HepG2 (cell line): ENCODE data around the gene PSMB10. TPM values are rescaled to one million over a fixed set of nuclear protein-coding genes. Genes with fewer than 3 reads are reported as not detected.

Source experiments
- ATAC-seq: fragments of 200-7000 bp; cut with Tn5 transposase; 3 replicates; pipeline ENCODE4 v1.9.1; 2020; ENCODE audit warnings: mild to moderate bottlenecking, moderate library complexity
- BruUV-seq: library from RNA; stranded (reverse); fragments of 400-500 nt; replicated peaks from 2 replicates; lab custom pipeline; 2021; lab: Mats Ljungman, UMichigan
- CTCF ChIA-PET: fragments of 300-600 bp; formaldehyde crosslinking; extraction: SDS; loops from one replicate; lab custom pipeline; 2021; ENCODE audit warnings: low total read pairs, inconsistent platforms, low intra/inter-chr PET ratio; lab: Yijun Ruan, JAX
- POLR2A ChIA-PET: fragments of 350-600 bp; sonication (Branson Sonifier 250); formaldehyde crosslinking; loops from one replicate; lab custom pipeline; 2020; ENCODE audit warnings: antibody characterized with exemption, inconsistent platforms; lab: Yijun Ruan, JAX
- DNase-seq: peaks from one replicate; pipeline ENCODE4 v3.0.0-alpha.2; 2015; ENCODE audit warnings: low spot score
- FAIRE-seq: peaks from 3 replicates; lab custom pipeline; 2011; peaks lifted over from hg19 to GRCh38; lab: Jason Lieb, UNC
- H2AFZ ChIP-seq: one replicate; pipeline ENCODE4 v1.6.1; 2011; ENCODE audit warnings: low read length, inconsistent platforms
- H3K27ac ChIP-seq: fragments of 300-600 bp; 3 replicates; pipeline ENCODE4 v1.8.0; 2011; ENCODE audit warnings: mixed run types, mild to moderate bottlenecking, mixed read lengths, low read length, inconsistent platforms; ENCODE audit not compliant: insufficient read depth; ENCODE audit errors: extremely low read length
- H3K27me3 ChIP-seq, 2 experiments: fragments of 200-600 bp in 1 of 2; 2 replicates in 1 of 2; 3 replicates in 1 of 2; pipeline versions ENCODE4 v1.6.0 to v1.8.0; 2011; ENCODE audit warnings: low read length in 2 of 2, mild to moderate bottlenecking in 2 of 2, moderate library complexity in 2 of 2, inconsistent platforms in 1 of 2; ENCODE audit not compliant: insufficient read depth in 2 of 2, control insufficient read depth in 1 of 2
- H3K36me3 ChIP-seq, 2 experiments: fragments of 200-600 bp in 1 of 2; replicated peaks in 1 of 2; 2 replicates in 1 of 2; 3 replicates in 1 of 2; pipeline versions ENCODE4 v1.5.1 to v1.8.0; 2011; ENCODE audit warnings: low read length in 2 of 2, inconsistent platforms in 1 of 2; ENCODE audit not compliant: insufficient read depth in 2 of 2, control insufficient read depth in 1 of 2
- H3K4me1 ChIP-seq: 2 replicates; pipeline ENCODE4 v1.5.1; 2012; ENCODE audit warnings: low read length, inconsistent platforms; ENCODE audit not compliant: insufficient read depth
- H3K4me2 ChIP-seq: 2 replicates; pipeline ENCODE4 v1.6.0; 2011; ENCODE audit warnings: low read depth, low read length, inconsistent platforms
- H3K4me3 ChIP-seq, 3 experiments: fragments of 200-600 bp in 1 of 3; sonication (generic), shearing (Covaris generic) in 1 of 3; replicated peaks in 1 of 3; 2 replicates each; pipeline ENCODE4 v1.5.1; 2011 to 2016; ENCODE audit warnings: low read length in 3 of 3, inconsistent platforms in 2 of 3, low read depth in 2 of 3, mild to moderate bottlenecking in 2 of 3, control low read depth in 1 of 3, mixed read lengths in 1 of 3; ENCODE audit not compliant: insufficient read depth in 1 of 3
- H3K79me2 ChIP-seq: one replicate; pipeline ENCODE4 v1.6.1; 2011; ENCODE audit warnings: low read length, inconsistent platforms; ENCODE audit not compliant: insufficient read depth
- H3K9ac ChIP-seq: 2 replicates; pipeline ENCODE4 v1.6.0; 2011; ENCODE audit warnings: mild to moderate bottlenecking, low read depth, low read length, inconsistent platforms; ENCODE audit not compliant: insufficient read depth
- H3K9me3 ChIP-seq: 2 replicates; pipeline ENCODE4 v1.5.1; 2012; ENCODE audit warnings: mild to moderate bottlenecking, low read length
- H4K20me1 ChIP-seq: 2 replicates; pipeline ENCODE4 v1.6.0; 2011; ENCODE audit warnings: inconsistent platforms, mild to moderate bottlenecking, low read length, moderate library complexity; ENCODE audit not compliant: insufficient read depth
- KLF16 ChIP-seq, 2 experiments: sonication (generic) in 1 of 2; formaldehyde crosslinking in 1 of 2; IDR thresholded peaks; 2 replicates each; pipeline versions ENCODE4 v1.6.1 to v1.8.0; 2016 to 2023; ENCODE audit warnings: missing genetic modification reagents in 2 of 2, missing compliant biosample characterization in 1 of 2
- NKX3-1 ChIP-seq: sonication (generic); formaldehyde crosslinking; IDR thresholded peaks from 2 replicates; pipeline ENCODE4 v1.5.0; 2020; ENCODE audit warnings: missing genetic modification reagents
- PBX2 ChIP-seq: IDR thresholded peaks from 2 replicates; pipeline ENCODE4 v1.6.1; 2016; ENCODE audit warnings: control low read depth
- PHF5A ChIP-seq: IDR thresholded peaks from one replicate; pipeline ENCODE4 v1.6.1; 2018; ENCODE audit warnings: low read depth, missing genetic modification reagents; ENCODE audit not compliant: unreplicated experiment
- RFX1 ChIP-seq: fragments of 450-650 bp; IDR thresholded peaks from 2 replicates; pipeline ENCODE4 v1.6.1; 2017
- SP140L ChIP-seq: sonication (generic); formaldehyde crosslinking; IDR thresholded peaks from 2 replicates; pipeline ENCODE4 v1.4.0; 2020; ENCODE audit warnings: missing genetic modification reagents, borderline replicate concordance
- ZNF205 ChIP-seq: IDR thresholded peaks from 2 replicates; pipeline ENCODE4 v1.6.1; 2018; ENCODE audit warnings: missing biosample characterization, missing genetic modification reagents
- ZNF331 ChIP-seq: sonication (generic); formaldehyde crosslinking; IDR thresholded peaks from 2 replicates; pipeline ENCODE4 v1.4.0; 2020; ENCODE audit warnings: missing genetic modification reagents
- WGBS: methylation state at CpG from one replicate; pipeline ENCODE4 v1.1.6; 2017; ENCODE audit warnings: low lambda C conversion rate; 5-methylcytosine and 5-hydroxymethylcytosine counted together
- in situ Hi-C: cut with HindIII; loops from 2 replicates; pipeline ENCODE4 v1.10.0; 2017; ENCODE audit warnings: low pct_unique_long_range_greater_than_20kb; ENCODE audit not compliant: extremely low pct_ligation_motif_present
- intact Hi-C: fragments of 100-400 bp; cut with micrococcal nuclease; formaldehyde crosslinking; loops from one replicate; pipeline ENCODE4 v1.10.0; 2022; ENCODE audit not compliant: unreplicated experiment
- polyA plus RNA-seq, 8 experiments: library from polyadenylated mRNA; depleted of rRNA in 3 of 8; stranded (reverse) in 7 of 8; unstranded in 1 of 8; fragments of >200 nt; fragmentation: Illumina TruSeq in 4 of 8; extraction: Trizol in 4 of 8; gene quantifications; 2 replicates each; pipeline versions ENCODE4 v1.2.1 to v1.2.3, GENCODE V29; 2011 to 2016; ENCODE audit warnings: low read depth in 4 of 8, missing spikeins in 1 of 8, mixed read lengths in 1 of 8; ENCODE audit not compliant: insufficient read depth in 1 of 8
- total RNA-seq, 5 experiments: library from RNA; depleted of rRNA; stranded (reverse); fragments of >200 nt; fragmentation: Illumina TruSeq; extraction: Trizol; gene quantifications; 2 replicates each; pipeline ENCODE4 v1.2.3, GENCODE V29; 2016; ENCODE audit warnings: low read depth in 1 of 5
- TF ChIP-seq, protein P1 (sequence below): sonication (generic); formaldehyde crosslinking; IDR thresholded peaks from 2 replicates; pipeline ENCODE4 v1.8.0; 2022; ENCODE audit warnings: low read depth, missing genetic modification reagents

The PSMB10 gene
- total and polyA plus RNA-seq, 2 of the 13 experiments (the other 11 are each of a cell fraction or from before 2014, with no cell fraction given) = 12.7 to 65.9 TPM

DNA sequence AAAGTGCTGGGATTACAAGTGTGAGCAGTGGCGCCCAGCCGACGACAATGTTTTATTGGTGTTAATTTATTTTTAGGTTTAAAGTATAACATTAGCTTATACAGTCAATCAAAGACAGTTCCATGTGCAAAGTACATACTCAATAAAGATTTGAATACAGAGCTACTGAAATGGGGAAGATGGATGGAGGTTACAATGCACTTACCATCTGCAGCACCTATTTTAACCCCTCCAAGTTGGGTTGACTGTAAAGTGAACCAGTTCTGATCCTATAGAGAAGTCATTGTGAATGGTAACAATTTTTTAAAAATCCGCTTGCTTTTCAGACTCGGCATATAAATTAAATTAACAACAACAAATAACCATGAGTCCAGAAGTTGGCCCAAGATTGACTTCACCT, 44.3 kb downstream of the PSMB10 start:
- WGBS = 71% methylated on average over 5 of the region's 5 CpGs
- H3K4me1 ChIP-seq = peaks cover 41% of the 10 kb centered on the region
- TF ChIP-seq, protein P1, sequence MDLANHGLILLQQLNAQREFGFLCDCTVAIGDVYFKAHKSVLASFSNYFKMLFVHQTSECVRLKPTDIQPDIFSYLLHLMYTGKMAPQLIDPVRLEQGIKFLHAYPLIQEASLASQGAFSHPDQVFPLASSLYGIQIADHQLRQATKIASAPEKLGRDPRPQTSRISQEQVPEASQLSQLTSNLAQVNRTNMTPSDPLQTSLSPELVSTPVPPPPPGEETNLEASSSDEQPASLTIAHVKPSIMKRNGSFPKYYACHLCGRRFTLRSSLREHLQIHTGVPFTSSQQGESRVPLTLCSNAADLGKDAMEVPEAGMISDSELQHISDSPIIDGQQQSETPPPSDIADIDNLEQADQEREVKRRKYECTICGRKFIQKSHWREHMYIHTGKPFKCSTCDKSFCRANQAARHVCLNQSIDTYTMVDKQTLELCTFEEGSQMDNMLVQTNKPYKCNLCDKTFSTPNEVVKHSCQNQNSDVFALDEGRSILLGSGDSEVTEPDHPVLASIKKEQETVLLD = no peak
- TF ChIP-seq PBX2 (CRISPR knock-in tag) (no peak), SP140L (CRISPR knock-in tag) (0 out of 2 replicates have a peak, but pooled peaks have one; percentile 44), KLF16 (CRISPR knock-in tag; IDR thresholded peaks at IDR 0.05) (0 out of 4 replicates have a peak, but pooled peaks of 1 of the 2 experiments have one; percentile 4), ZNF331 (CRISPR knock-in tag) (no peak), RFX1 (no peak), ZNF205 (no peak), NKX3-1 (no peak), PHF5A (CRISPR knock-in tag) (no peak)
- BruUV-seq = no TSS peak
- H3K79me2 ChIP-seq = peaks cover 36% of the 10 kb centered on the region
- no peaks in the 10 kb centered on the region; a peak in 1 of 5 replicates for H3K27me3 ChIP-seq
- ChIA-PET POLR2A (interaction anchor here (1.0 to 3.0 kb wide), 8 partner anchors 9 to 193 kb away, joined by 3 to 32 read pairs (median 5); partner anchors contain the start of genes LCAT, NFATC3, NRN1L and RANBP10), CTCF (no interaction called here)
- peak overlapping the region; percentile 64 to 99 (median 65) for H3K4me3 ChIP-seq
- DNase-seq (no peak), ATAC-seq (no peak), FAIRE-seq (no peak)
- peak overlapping the region; percentile 69 for H3K9ac ChIP-seq
- H4K20me1 ChIP-seq = peaks cover 7% of the 10 kb centered on the region; the same call in 1 of the 2 replicates
- intact Hi-C loops (loop anchor here (2.0 kb wide), 1 partner anchor 36 kb away; no protein-coding TSS in a partner anchor), in situ Hi-C loops (no loop called here)
- H3K27ac ChIP-seq = peak overlapping the region; percentile 45
- H3K9me3 ChIP-seq = no peaks in the 10 kb centered on the region
- H3K4me2 ChIP-seq = peak overlapping the region; percentile 79
- peak overlapping the region; percentile 29 for H2AFZ ChIP-seq
- H3K36me3 ChIP-seq = no peaks in the 10 kb centered on the region
